ENCODE measurements around the gene WSCD2. TPM values are rescaled to one million over a fixed set of nuclear protein-coding genes. Genes with fewer than 3 reads are reported as not detected.

Gene WSCD2
- total RNA-seq, 4 donors from 2014 or later: 0.13 to 4.6 (median 0.29) TPM

- H3K9me3 ChIP-seq: no peaks in the 10 kb centered on the region
These were observed 12.6 kb downstream of the WSCD2 start for GRCh38 chr12:108141600-108142130.

GRCh38 chr12:108143144-108143543 is 14.1 kb downstream of the WSCD2 start:
- no peak for DNase-seq (ENCODE audit: low spot score in 2 of 2)
- WGBS: 50% methylated on average over 1 of the region's 1 CpG
- no peak for TF ChIP-seq POLR2AphosphoS5 (IDR thresholded peaks at IDR 0.05)
- TF ChIP-seq POLR2A (IDR thresholded peaks at IDR 0.05): no peak
- no peak for TF ChIP-seq EP300 (IDR thresholded peaks at IDR 0.05)
- no peak for TF ChIP-seq CTCF (IDR thresholded peaks at IDR 0.05)
- Histone ChIP-seq H3K36me3 (no peaks in the 10 kb centered on the region), H3K4me1 (no peaks in the 10 kb centered on the region), H3K27me3 (no peaks in the 10 kb centered on the region), H3K27ac (no peak overlapping the region), H3K9me3 (no peaks in the 10 kb centered on the region), H3K4me3 (no peak overlapping the region)

More at GRCh38 chr12:108141600-108142130, 12.6 kb downstream of the WSCD2 start:
- no peak for DNase-seq (ENCODE audit: low spot score in 2 of 2)
- 58% methylated on average over 4 of the region's 4 CpGs for WGBS
- Histone ChIP-seq H3K36me3 (no peaks in the 10 kb centered on the region), H3K4me1 (no peaks in the 10 kb centered on the region), H3K27ac (no peak overlapping the region), H3K27me3 (peaks cover 5% of the 10 kb centered on the region), H3K4me3 (no peak overlapping the region)
- no peak for TF ChIP-seq POLR2AphosphoS5 (IDR thresholded peaks at IDR 0.05)
- no peak for TF ChIP-seq CTCF (IDR thresholded peaks at IDR 0.05)
- no peak for TF ChIP-seq POLR2A (IDR thresholded peaks at IDR 0.05)
- no peak for TF ChIP-seq EP300 (IDR thresholded peaks at IDR 0.05)

DNA sequence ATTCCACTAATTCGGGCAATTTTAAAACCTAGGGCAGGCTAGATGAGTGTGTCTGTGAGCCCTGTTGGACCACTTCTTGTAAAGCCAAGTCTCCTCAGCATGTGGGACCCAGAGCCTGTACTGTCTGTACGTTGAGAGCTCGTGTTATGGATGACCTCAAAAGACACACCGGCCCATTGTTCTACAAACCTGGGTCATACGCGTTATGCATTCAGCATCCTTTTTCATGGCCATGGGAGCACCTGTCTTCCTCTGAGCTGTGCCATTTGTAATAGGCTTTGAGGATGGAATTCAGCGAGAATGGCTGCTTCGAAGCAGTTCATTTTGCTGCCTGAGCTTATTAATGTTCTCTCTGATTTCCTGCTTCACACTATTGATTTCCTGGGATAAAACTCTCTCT is 15.0 kb downstream of the WSCD2 start:
- no peak overlapping the region for H3K27ac ChIP-seq
- DNase-seq (ENCODE audit: low spot score in 2 of 2): no peak
- H3K36me3 ChIP-seq: no peaks in the 10 kb centered on the region
- no peak overlapping the region for H3K4me3 ChIP-seq
- no peaks in the 10 kb centered on the region for H3K27me3 ChIP-seq
- H3K9me3 ChIP-seq: no peaks in the 10 kb centered on the region
- TF ChIP-seq EP300 (IDR thresholded peaks at IDR 0.05): no peak
- TF ChIP-seq POLR2AphosphoS5 (IDR thresholded peaks at IDR 0.05): no peak
- TF ChIP-seq CTCF (IDR thresholded peaks at IDR 0.05): no peak
- TF ChIP-seq POLR2A (IDR thresholded peaks at IDR 0.05): no peak
- no peaks in the 10 kb centered on the region for H3K4me1 ChIP-seq
- 76% methylated on average over 8 of the region's 8 CpGs for WGBS

DNA sequence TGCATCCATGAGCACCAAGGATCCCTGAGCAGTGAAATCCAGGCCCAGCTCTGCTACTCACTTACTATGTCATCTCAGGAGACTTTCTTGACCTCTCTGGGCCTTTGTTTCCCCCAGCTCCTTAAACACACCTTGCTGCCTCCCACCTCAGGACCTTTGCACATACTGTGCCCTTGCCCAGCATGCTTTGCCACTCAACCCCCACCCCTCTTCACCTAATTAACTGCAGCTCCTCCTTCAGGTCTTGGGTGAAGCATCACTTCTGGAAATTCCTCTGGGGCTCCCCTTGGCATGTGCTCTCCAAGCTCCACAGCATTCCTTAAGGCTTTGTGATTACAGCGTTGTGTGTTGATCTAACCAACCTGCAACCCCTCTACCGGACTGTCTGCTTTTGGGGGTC is 15.9 kb downstream of the WSCD2 start:
- Histone ChIP-seq H3K27me3 (no peaks in the 10 kb centered on the region), H3K4me3 (no peak overlapping the region), H3K9me3 (no peaks in the 10 kb centered on the region), H3K4me1 (no peaks in the 10 kb centered on the region), H3K27ac (no peak overlapping the region), H3K36me3 (no peaks in the 10 kb centered on the region)
- WGBS: 80% methylated on average over 2 of the region's 2 CpGs
- TF ChIP-seq POLR2AphosphoS5 (IDR thresholded peaks at IDR 0.05): no peak
- no peak for TF ChIP-seq EP300 (IDR thresholded peaks at IDR 0.05)
- no peak for TF ChIP-seq CTCF (IDR thresholded peaks at IDR 0.05)
- no peak for TF ChIP-seq POLR2A (IDR thresholded peaks at IDR 0.05)
- DNase-seq (ENCODE audit: low spot score in 2 of 2): no peak

DNA sequence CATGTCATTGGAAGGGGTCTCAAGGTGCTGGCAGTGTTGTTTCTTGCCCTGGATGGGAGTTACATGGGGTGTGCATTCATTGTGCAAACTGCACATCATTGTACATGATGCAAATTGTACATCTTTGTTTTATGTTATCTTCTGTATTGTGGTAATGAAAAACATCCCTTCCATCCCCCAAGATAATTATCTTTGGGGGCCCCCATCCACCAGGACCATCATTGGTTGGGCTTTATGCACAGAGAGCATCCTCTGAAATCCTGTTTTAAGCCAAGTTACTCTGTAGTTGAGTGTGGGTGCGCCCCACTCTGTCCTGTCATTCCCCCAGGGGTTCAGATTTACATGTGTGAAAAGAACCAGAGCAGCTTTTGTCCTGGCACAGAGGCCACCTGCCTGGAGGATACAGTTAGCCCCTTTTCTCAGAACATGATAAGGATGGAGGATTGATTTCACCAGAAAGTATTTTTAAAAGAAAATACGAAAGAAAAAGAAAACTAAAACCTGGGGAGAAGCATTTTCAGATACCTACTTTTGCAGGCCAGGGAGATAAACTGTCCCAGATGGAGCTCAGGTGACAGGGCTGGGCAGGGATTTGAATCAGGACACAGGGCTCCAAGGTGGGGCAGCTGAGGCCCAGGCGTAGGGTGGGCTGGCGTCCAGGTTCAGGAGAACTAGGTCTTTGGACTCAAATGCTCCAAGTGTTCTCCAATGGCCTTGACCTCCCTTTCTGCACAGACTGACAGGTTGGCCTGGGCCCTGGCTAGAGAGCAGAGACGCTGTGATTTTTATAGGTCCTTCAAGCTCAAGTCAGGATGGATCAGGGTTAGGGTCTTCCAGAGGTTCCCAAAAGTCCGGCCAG is 17.2 kb downstream of the WSCD2 start:
- 55% methylated on average over 6 of the region's 6 CpGs for WGBS
- no peak for TF ChIP-seq POLR2A (IDR thresholded peaks at IDR 0.05)
- no peak for TF ChIP-seq CTCF (IDR thresholded peaks at IDR 0.05)
- TF ChIP-seq EP300 (IDR thresholded peaks at IDR 0.05): no peak
- TF ChIP-seq POLR2AphosphoS5 (IDR thresholded peaks at IDR 0.05): no peak
- DNase-seq (ENCODE audit: low spot score in 2 of 2): no peak
- H3K4me1 ChIP-seq: no peaks in the 10 kb centered on the region
- no peak overlapping the region for H3K27ac ChIP-seq
- no peaks in the 10 kb centered on the region for H3K9me3 ChIP-seq
- no peak overlapping the region for H3K4me3 ChIP-seq
- H3K36me3 ChIP-seq: no peaks in the 10 kb centered on the region
- H3K27me3 ChIP-seq: peaks cover 3% of the 10 kb centered on the region
